Stimulated activated CD8-positive, alpha-beta memory T cell treated with anti-CD3 and anti-CD28 coated beads, Interleukin-4, amount 100 ng/mL, for 24 hours (primary cell): ENCODE results near the gene TFAP2C.
"Not testable (repeated sequence)": the region's sequence is repeated elsewhere in the genome, so short reads cannot be mapped to it uniquely, and the experiment has no call there.

Experiments used
- DNase-seq: peaks from one replicate; pipeline ENCODE4 v3.0.0-alpha.2; 2020; ENCODE audit warnings: low read depth

The TFAP2C gene

GRCh38 chr20:56616716-56617115 is 12.4 kb upstream of the TFAP2C start:
- no peak for DNase-seq

- no peak for DNase-seq
These were observed 11.6 kb upstream of the TFAP2C start for GRCh38 chr20:56617489-56617888.

- no peak for DNase-seq
These were observed 7.4 kb upstream of the TFAP2C start for GRCh38 chr20:56621730-56622129.

- DNase-seq, result not testable (repeated sequence)
These were observed 5.2 kb upstream of the TFAP2C start for GRCh38 chr20:56623930-56624329.

- no peak for DNase-seq
These were observed 4.1 kb upstream of the TFAP2C start for GRCh38 chr20:56624786-56625681.

- no peak for DNase-seq
These were observed 3.3 kb upstream of the TFAP2C start for GRCh38 chr20:56625837-56626236.

- no peak for DNase-seq
These were observed 2.6 kb upstream of the TFAP2C start for GRCh38 chr20:56626367-56627121.

- DNase-seq, result no peak
These were observed 1.7 kb upstream of the TFAP2C start for GRCh38 chr20:56627122-56628014.

- DNase-seq, result no peak
These were observed 862 bp upstream of the TFAP2C start for GRCh38 chr20:56628015-56628872.

GRCh38 chr20:56629464-56630085 is 469 bp downstream of the TFAP2C start:
- DNase-seq, result no peak

- DNase-seq, result no peak
These were observed 984 bp downstream of the TFAP2C start for GRCh38 chr20:56630086-56630493.

GRCh38 chr20:56630506-56631317 is 1.6 kb downstream of the TFAP2C start:
- no peak for DNase-seq

GRCh38 chr20:56631318-56631989 is 2.3 kb downstream of the TFAP2C start:
- no peak for DNase-seq

GRCh38 chr20:56631990-56632327 is 2.9 kb downstream of the TFAP2C start:
- DNase-seq, result no peak

GRCh38 chr20:56634307-56634706 is 5.2 kb downstream of the TFAP2C start:
- no peak for DNase-seq

- no peak for DNase-seq
These were observed 5.8 kb downstream of the TFAP2C start for GRCh38 chr20:56634735-56635385.

GRCh38 chr20:56636716-56637115 is 7.6 kb downstream of the TFAP2C start:
- DNase-seq, result no peak

- DNase-seq, result no peak
These were observed 8.5 kb downstream of the TFAP2C start for GRCh38 chr20:56637576-56637975.

- DNase-seq, result no peak
These were observed 17.5 kb downstream of the TFAP2C start for GRCh38 chr20:56646599-56646998.
